HEK293T (cell line): ENCODE measurements around the gene CRYL1.

Experiments used
- ARNT ChIP-seq: fragments of 450-650 bp; IDR thresholded peaks from 2 replicates; pipeline ENCODE4 v1.6.1; 2017; ENCODE audit warnings: mild to moderate bottlenecking
- BHLHE40 ChIP-seq: fragments of 450-650 bp; IDR thresholded peaks from 2 replicates; pipeline ENCODE4 v1.6.1; 2016; ENCODE audit warnings: mild to moderate bottlenecking, moderate library complexity, borderline replicate concordance
- ELF4 ChIP-seq: fragments of 450-650 bp; IDR thresholded peaks from 2 replicates; pipeline ENCODE4 v1.6.1; 2017; ENCODE audit warnings: antibody characterized with exemption
- FOXA1 ChIP-seq: fragments of 450-650 bp; IDR thresholded peaks from 2 replicates; pipeline ENCODE4 v1.6.1; 2016; ENCODE audit warnings: mild to moderate bottlenecking
- FOXK2 ChIP-seq: fragments of 450-650 bp; IDR thresholded peaks from 2 replicates; pipeline ENCODE4 v1.6.1; 2016; ENCODE audit warnings: mild to moderate bottlenecking
- FOXM1 ChIP-seq: fragments of 450-650 bp; IDR thresholded peaks from 2 replicates; pipeline ENCODE4 v1.6.1; 2017; ENCODE audit warnings: mild to moderate bottlenecking, borderline replicate concordance
- NFRKB ChIP-seq: fragments of 450-650 bp; IDR thresholded peaks from 2 replicates; pipeline ENCODE4 v1.6.1; 2016; ENCODE audit warnings: mild to moderate bottlenecking, moderate library complexity
- PKNOX1 ChIP-seq: fragments of 450-650 bp; IDR thresholded peaks from 2 replicates; pipeline ENCODE4 v1.6.1; 2016
- SUZ12 ChIP-seq: fragments of 450-650 bp; IDR thresholded peaks from 2 replicates; pipeline ENCODE4 v1.6.1; 2016; ENCODE audit warnings: mild to moderate bottlenecking
- TARDBP ChIP-seq: fragments of 450-650 bp; IDR thresholded peaks from 2 replicates; pipeline ENCODE4 v1.6.1; 2016

GRCh38 chr13:20475927-20476691, 49.5 kb downstream of the CRYL1 start:
- no peak for TF ChIP-seq TARDBP
- no peak for TF ChIP-seq FOXK2
- no peak for TF ChIP-seq BHLHE40
- no peak for TF ChIP-seq SUZ12
- TF ChIP-seq FOXA1 = no peak
- TF ChIP-seq NFRKB = no peak
- no peak for TF ChIP-seq ARNT
- no peak for TF ChIP-seq FOXM1
- TF ChIP-seq ELF4 = no peak
- no peak for TF ChIP-seq PKNOX1
